ENCODE data around the gene CCDC142.

DNA sequence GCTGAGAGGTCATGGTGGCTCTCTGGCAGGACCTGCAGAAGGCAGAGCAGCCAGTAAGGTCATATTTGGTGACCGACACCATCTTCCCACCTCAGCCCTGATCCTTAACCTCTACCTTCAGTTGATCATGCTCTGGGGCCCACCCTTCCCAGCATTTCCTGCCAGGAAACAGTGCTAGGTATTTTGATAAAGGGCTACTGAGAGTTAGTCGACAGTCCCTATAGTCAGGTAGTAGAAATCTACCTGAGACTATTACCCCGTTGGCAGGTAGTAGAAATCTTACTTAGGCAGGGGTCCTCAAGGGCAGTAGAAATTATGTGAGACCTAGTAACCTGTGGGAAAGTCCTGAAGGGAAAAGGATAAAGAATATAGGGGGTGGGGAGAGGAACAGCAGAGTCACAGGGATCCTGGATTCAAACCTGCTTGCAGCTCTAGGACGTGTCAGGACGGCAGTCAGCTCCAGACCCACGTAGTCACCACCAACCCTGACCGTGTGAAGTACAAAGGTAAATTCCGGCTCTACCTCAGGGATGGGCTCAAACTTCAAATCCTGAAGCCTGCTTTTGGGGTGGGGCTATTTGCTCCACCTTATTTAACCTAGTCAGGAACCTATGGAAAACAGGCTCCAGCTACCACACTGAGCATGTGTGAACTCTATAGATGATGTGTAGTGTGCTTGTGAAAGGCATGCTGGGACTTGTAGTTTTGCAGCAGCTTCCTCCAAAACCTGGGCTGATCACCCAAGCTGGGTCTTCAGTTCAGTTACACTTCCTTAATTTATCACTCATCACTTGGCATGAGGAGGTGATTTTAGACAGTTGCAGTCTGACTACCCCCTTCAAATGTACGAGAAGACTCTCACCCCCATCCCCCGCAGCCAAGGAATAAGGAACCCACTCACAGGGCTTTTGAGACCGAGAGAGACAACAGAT is 43.2 kb upstream of the CCDC142 start, which contains the start of gene DQX1:
- TF ChIP-seq CTCF (IDR thresholded peaks at IDR 0.05; ENCODE audit: poor library complexity, severe bottlenecking), result no peak
- TF ChIP-seq TAF1 (IDR thresholded peaks at IDR 0.05; ENCODE audit: low read depth), result no peak
- no peak for TF ChIP-seq EZH2 (IDR thresholded peaks at IDR 0.05; ENCODE audit: borderline replicate concordance, insufficient read depth, low read length, poor library complexity, severe bottlenecking)
- no peak for TF ChIP-seq POLR2AphosphoS5 (IDR thresholded peaks at IDR 0.05)
- no peak for TF ChIP-seq MXI1 (conservative IDR thresholded peaks at IDR 0.05; ENCODE audit: poor library complexity, severe bottlenecking)
- no peak for TF ChIP-seq EP300 (conservative IDR thresholded peaks at IDR 0.05; ENCODE audit: poor library complexity, severe bottlenecking)
- TF ChIP-seq, protein P1, sequence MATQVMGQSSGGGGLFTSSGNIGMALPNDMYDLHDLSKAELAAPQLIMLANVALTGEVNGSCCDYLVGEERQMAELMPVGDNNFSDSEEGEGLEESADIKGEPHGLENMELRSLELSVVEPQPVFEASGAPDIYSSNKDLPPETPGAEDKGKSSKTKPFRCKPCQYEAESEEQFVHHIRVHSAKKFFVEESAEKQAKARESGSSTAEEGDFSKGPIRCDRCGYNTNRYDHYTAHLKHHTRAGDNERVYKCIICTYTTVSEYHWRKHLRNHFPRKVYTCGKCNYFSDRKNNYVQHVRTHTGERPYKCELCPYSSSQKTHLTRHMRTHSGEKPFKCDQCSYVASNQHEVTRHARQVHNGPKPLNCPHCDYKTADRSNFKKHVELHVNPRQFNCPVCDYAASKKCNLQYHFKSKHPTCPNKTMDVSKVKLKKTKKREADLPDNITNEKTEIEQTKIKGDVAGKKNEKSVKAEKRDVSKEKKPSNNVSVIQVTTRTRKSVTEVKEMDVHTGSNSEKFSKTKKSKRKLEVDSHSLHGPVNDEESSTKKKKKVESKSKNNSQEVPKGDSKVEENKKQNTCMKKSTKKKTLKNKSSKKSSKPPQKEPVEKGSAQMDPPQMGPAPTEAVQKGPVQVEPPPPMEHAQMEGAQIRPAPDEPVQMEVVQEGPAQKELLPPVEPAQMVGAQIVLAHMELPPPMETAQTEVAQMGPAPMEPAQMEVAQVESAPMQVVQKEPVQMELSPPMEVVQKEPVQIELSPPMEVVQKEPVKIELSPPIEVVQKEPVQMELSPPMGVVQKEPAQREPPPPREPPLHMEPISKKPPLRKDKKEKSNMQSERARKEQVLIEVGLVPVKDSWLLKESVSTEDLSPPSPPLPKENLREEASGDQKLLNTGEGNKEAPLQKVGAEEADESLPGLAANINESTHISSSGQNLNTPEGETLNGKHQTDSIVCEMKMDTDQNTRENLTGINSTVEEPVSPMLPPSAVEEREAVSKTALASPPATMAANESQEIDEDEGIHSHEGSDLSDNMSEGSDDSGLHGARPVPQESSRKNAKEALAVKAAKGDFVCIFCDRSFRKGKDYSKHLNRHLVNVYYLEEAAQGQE (IDR thresholded peaks at IDR 0.05; ENCODE audit: borderline replicate concordance), result no peak
- TF ChIP-seq RAD21 (conservative IDR thresholded peaks at IDR 0.05), result no peak
